HepG2 (cell line): ENCODE data around the gene GTF2E1. TPM values are rescaled to one million over a fixed set of nuclear protein-coding genes. Genes with fewer than 3 reads are reported as not detected.

ENCODE experiments used
- ATAC-seq: fragments of 200-7000 bp; cut with Tn5 transposase; 3 replicates; pipeline ENCODE4 v1.9.1; 2020; ENCODE audit warnings: mild to moderate bottlenecking, moderate library complexity
- BruUV-seq: library from RNA; stranded (reverse); fragments of 400-500 nt; replicated peaks from 2 replicates; lab custom pipeline; 2021; lab: Mats Ljungman, UMichigan
- CTCF ChIA-PET: fragments of 300-600 bp; formaldehyde crosslinking; extraction: SDS; loops from one replicate; lab custom pipeline; 2021; ENCODE audit warnings: low total read pairs, inconsistent platforms, low intra/inter-chr PET ratio; lab: Yijun Ruan, JAX
- POLR2A ChIA-PET: fragments of 350-600 bp; sonication (Branson Sonifier 250); formaldehyde crosslinking; loops from one replicate; lab custom pipeline; 2020; ENCODE audit warnings: antibody characterized with exemption, inconsistent platforms; lab: Yijun Ruan, JAX
- DNase-seq: peaks from one replicate; pipeline ENCODE4 v3.0.0-alpha.2; 2015; ENCODE audit warnings: low spot score
- FAIRE-seq: peaks from 3 replicates; lab custom pipeline; 2011; peaks lifted over from hg19 to GRCh38; lab: Jason Lieb, UNC
- H2AFZ ChIP-seq: one replicate; pipeline ENCODE4 v1.6.1; 2011; ENCODE audit warnings: low read length, inconsistent platforms
- H3K27ac ChIP-seq: fragments of 300-600 bp; 3 replicates; pipeline ENCODE4 v1.8.0; 2011; ENCODE audit warnings: mixed run types, mild to moderate bottlenecking, mixed read lengths, low read length, inconsistent platforms; ENCODE audit not compliant: insufficient read depth; ENCODE audit errors: extremely low read length
- H3K27me3 ChIP-seq, 2 experiments: fragments of 200-600 bp in 1 of 2; 2 replicates in 1 of 2; 3 replicates in 1 of 2; pipeline versions ENCODE4 v1.6.0 to v1.8.0; 2011; ENCODE audit warnings: low read length in 2 of 2, mild to moderate bottlenecking in 2 of 2, moderate library complexity in 2 of 2, inconsistent platforms in 1 of 2; ENCODE audit not compliant: insufficient read depth in 2 of 2, control insufficient read depth in 1 of 2
- H3K36me3 ChIP-seq, 2 experiments: fragments of 200-600 bp in 1 of 2; replicated peaks in 1 of 2; 2 replicates in 1 of 2; 3 replicates in 1 of 2; pipeline versions ENCODE4 v1.5.1 to v1.8.0; 2011; ENCODE audit warnings: low read length in 2 of 2, inconsistent platforms in 1 of 2; ENCODE audit not compliant: insufficient read depth in 2 of 2, control insufficient read depth in 1 of 2
- H3K4me1 ChIP-seq: 2 replicates; pipeline ENCODE4 v1.5.1; 2012; ENCODE audit warnings: low read length, inconsistent platforms; ENCODE audit not compliant: insufficient read depth
- H3K4me2 ChIP-seq: 2 replicates; pipeline ENCODE4 v1.6.0; 2011; ENCODE audit warnings: low read depth, low read length, inconsistent platforms
- H3K4me3 ChIP-seq, 3 experiments: fragments of 200-600 bp in 1 of 3; sonication (generic), shearing (Covaris generic) in 1 of 3; replicated peaks in 1 of 3; 2 replicates each; pipeline ENCODE4 v1.5.1; 2011 to 2016; ENCODE audit warnings: low read length in 3 of 3, inconsistent platforms in 2 of 3, low read depth in 2 of 3, mild to moderate bottlenecking in 2 of 3, control low read depth in 1 of 3, mixed read lengths in 1 of 3; ENCODE audit not compliant: insufficient read depth in 1 of 3
- H3K79me2 ChIP-seq: one replicate; pipeline ENCODE4 v1.6.1; 2011; ENCODE audit warnings: low read length, inconsistent platforms; ENCODE audit not compliant: insufficient read depth
- H3K9ac ChIP-seq: 2 replicates; pipeline ENCODE4 v1.6.0; 2011; ENCODE audit warnings: mild to moderate bottlenecking, low read depth, low read length, inconsistent platforms; ENCODE audit not compliant: insufficient read depth
- H3K9me3 ChIP-seq: 2 replicates; pipeline ENCODE4 v1.5.1; 2012; ENCODE audit warnings: mild to moderate bottlenecking, low read length
- H4K20me1 ChIP-seq: 2 replicates; pipeline ENCODE4 v1.6.0; 2011; ENCODE audit warnings: inconsistent platforms, mild to moderate bottlenecking, low read length, moderate library complexity; ENCODE audit not compliant: insufficient read depth
- FOXA3 ChIP-seq: IDR thresholded peaks from 2 replicates; pipeline ENCODE4 v1.6.1; 2016; ENCODE audit warnings: missing genetic modification reagents, missing compliant biosample characterization
- ZNF367 ChIP-seq: sonication (generic); formaldehyde crosslinking; IDR thresholded peaks from 2 replicates; pipeline ENCODE4 v1.4.0; 2020; ENCODE audit warnings: missing genetic modification reagents, borderline replicate concordance
- WGBS: methylation state at CpG from one replicate; pipeline ENCODE4 v1.1.6; 2017; ENCODE audit warnings: low lambda C conversion rate; 5-methylcytosine and 5-hydroxymethylcytosine counted together
- in situ Hi-C: cut with HindIII; loops from 2 replicates; pipeline ENCODE4 v1.10.0; 2017; ENCODE audit warnings: low pct_unique_long_range_greater_than_20kb; ENCODE audit not compliant: extremely low pct_ligation_motif_present
- intact Hi-C: fragments of 100-400 bp; cut with micrococcal nuclease; formaldehyde crosslinking; loops from one replicate; pipeline ENCODE4 v1.10.0; 2022; ENCODE audit not compliant: unreplicated experiment
- polyA plus RNA-seq, 8 experiments: library from polyadenylated mRNA; depleted of rRNA in 3 of 8; stranded (reverse) in 7 of 8; unstranded in 1 of 8; fragments of >200 nt; fragmentation: Illumina TruSeq in 4 of 8; extraction: Trizol in 4 of 8; gene quantifications; 2 replicates each; pipeline versions ENCODE4 v1.2.1 to v1.2.3, GENCODE V29; 2011 to 2016; ENCODE audit warnings: low read depth in 4 of 8, missing spikeins in 1 of 8, mixed read lengths in 1 of 8; ENCODE audit not compliant: insufficient read depth in 1 of 8
- total RNA-seq, 5 experiments: library from RNA; depleted of rRNA; stranded (reverse); fragments of >200 nt; fragmentation: Illumina TruSeq; extraction: Trizol; gene quantifications; 2 replicates each; pipeline ENCODE4 v1.2.3, GENCODE V29; 2016; ENCODE audit warnings: low read depth in 1 of 5
- TF ChIP-seq, protein P1 (sequence below): sonication (generic); formaldehyde crosslinking; IDR thresholded peaks from 2 replicates; pipeline ENCODE4 v1.4.0; 2020; ENCODE audit warnings: missing genetic modification reagents, borderline replicate concordance
- TF ChIP-seq, protein P2 (sequence below): IDR thresholded peaks from 2 replicates; pipeline ENCODE4 v1.4.0; 2020; ENCODE audit warnings: mild to moderate bottlenecking, missing genetic modification reagents

Gene GTF2E1
- total and polyA plus RNA-seq, 2 of the 13 experiments (the other 11 are each of a cell fraction or from before 2014, with no cell fraction given): 7.7 to 21.5 TPM

DNA sequence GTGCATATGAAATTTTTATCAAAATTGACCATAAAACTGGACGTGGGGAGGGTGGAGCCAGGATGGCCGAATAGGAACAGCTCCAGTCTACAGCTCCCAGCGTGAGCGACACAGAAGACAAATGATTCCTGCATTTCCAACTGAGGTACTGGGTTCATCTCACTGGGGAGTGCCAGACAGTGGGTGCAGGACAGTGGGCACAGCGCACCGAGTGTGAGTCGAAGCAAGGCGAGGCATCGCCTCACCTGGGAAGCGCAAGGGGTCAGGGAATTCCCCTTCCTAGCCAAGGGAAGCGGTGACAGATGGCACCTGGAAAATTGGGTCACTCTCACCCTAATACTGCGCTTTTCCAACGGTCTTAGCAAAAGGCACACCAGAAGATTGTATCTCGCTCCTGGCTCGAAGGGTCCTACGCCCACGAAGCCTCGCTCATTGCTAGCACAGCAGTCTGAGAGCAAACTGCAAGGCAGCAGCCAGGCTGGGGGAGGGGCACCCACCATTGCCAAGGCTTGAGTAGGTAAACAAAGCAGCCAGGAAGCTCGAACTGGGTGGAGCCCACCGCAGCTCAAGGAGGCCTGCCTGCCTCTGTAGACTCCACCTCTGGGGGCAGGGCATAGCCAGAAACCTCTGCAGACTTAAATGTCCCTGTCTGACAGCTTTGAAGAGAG lies 23.2 kb upstream of the GTF2E1 start (continued):
- TF ChIP-seq, protein P1, sequence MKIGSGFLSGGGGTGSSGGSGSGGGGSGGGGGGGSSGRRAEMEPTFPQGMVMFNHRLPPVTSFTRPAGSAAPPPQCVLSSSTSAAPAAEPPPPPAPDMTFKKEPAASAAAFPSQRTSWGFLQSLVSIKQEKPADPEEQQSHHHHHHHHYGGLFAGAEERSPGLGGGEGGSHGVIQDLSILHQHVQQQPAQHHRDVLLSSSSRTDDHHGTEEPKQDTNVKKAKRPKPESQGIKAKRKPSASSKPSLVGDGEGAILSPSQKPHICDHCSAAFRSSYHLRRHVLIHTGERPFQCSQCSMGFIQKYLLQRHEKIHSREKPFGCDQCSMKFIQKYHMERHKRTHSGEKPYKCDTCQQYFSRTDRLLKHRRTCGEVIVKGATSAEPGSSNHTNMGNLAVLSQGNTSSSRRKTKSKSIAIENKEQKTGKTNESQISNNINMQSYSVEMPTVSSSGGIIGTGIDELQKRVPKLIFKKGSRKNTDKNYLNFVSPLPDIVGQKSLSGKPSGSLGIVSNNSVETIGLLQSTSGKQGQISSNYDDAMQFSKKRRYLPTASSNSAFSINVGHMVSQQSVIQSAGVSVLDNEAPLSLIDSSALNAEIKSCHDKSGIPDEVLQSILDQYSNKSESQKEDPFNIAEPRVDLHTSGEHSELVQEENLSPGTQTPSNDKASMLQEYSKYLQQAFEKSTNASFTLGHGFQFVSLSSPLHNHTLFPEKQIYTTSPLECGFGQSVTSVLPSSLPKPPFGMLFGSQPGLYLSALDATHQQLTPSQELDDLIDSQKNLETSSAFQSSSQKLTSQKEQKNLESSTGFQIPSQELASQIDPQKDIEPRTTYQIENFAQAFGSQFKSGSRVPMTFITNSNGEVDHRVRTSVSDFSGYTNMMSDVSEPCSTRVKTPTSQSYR (CRISPR knock-in tag): peak; percentile 91
- TF ChIP-seq, protein P2, sequence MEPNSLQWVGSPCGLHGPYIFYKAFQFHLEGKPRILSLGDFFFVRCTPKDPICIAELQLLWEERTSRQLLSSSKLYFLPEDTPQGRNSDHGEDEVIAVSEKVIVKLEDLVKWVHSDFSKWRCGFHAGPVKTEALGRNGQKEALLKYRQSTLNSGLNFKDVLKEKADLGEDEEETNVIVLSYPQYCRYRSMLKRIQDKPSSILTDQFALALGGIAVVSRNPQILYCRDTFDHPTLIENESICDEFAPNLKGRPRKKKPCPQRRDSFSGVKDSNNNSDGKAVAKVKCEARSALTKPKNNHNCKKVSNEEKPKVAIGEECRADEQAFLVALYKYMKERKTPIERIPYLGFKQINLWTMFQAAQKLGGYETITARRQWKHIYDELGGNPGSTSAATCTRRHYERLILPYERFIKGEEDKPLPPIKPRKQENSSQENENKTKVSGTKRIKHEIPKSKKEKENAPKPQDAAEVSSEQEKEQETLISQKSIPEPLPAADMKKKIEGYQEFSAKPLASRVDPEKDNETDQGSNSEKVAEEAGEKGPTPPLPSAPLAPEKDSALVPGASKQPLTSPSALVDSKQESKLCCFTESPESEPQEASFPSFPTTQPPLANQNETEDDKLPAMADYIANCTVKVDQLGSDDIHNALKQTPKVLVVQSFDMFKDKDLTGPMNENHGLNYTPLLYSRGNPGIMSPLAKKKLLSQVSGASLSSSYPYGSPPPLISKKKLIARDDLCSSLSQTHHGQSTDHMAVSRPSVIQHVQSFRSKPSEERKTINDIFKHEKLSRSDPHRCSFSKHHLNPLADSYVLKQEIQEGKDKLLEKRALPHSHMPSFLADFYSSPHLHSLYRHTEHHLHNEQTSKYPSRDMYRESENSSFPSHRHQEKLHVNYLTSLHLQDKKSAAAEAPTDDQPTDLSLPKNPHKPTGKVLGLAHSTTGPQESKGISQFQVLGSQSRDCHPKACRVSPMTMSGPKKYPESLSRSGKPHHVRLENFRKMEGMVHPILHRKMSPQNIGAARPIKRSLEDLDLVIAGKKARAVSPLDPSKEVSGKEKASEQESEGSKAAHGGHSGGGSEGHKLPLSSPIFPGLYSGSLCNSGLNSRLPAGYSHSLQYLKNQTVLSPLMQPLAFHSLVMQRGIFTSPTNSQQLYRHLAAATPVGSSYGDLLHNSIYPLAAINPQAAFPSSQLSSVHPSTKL (CRISPR knock-in tag): 0 out of 2 replicates have a peak, but pooled peaks have one; percentile 28
- peak; percentile 67 for TF ChIP-seq FOXA3

DNA sequence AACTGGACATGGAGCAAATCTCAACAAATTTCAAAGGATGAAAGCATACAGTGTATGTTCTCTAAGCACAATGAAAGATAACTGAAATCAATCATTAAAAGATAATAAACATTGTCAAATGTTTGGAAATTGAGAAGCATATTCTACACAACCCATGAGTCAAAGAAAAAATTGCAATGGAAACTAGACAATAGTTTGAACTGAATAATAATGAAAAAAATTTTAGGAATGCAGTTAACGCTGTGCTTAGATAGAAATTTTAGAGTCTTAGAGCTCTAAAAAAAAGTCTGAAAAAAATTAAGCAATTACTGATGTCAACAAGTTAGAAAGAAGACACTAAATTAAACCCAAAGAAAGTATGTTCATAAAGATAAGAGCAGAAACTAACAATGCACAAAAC lies 15.8 kb upstream of the GTF2E1 start:
- Histone ChIP-seq H3K4me1 (no peaks in the 10 kb centered on the region), H3K27ac (no peak overlapping the region), H3K27me3 (no peaks in the 10 kb centered on the region), H3K9me3 (no peaks in the 10 kb centered on the region), H3K9ac (no peak overlapping the region), H3K79me2 (no peaks in the 10 kb centered on the region), H3K4me2 (no peak overlapping the region), H3K36me3 (peaks cover 0 to 2% of the 10 kb centered on the region in 2 experiments; a peak in 2 of 5 replicates), H2AFZ (no peak overlapping the region), H3K4me3 (no peak overlapping the region), H4K20me1 (no peaks in the 10 kb centered on the region)
- POLR2A ChIA-PET: no interaction called here
- intact Hi-C loops: no loop called here
- TF ChIP-seq ZNF367 (CRISPR knock-in tag): no peak
- no peak for DNase-seq
- CTCF ChIA-PET: no interaction called here
- in situ Hi-C loops: no loop called here
- WGBS: 94% methylated on average over 1 of the region's 1 CpG
- FAIRE-seq: no peak
- BruUV-seq: no TSS peak
- no peak for ATAC-seq
